Chondrocyte (in vitro differentiated cells): ENCODE data around the gene CD3E. TPM values are rescaled to one million over a fixed set of nuclear protein-coding genes. Genes with fewer than 3 reads are reported as not detected.

Experiments used
- DNase-seq: peaks from one replicate; pipeline ENCODE4 v3.0.0; 2021; ENCODE audit warnings: mixed read lengths, low spot score
- H3K27ac Mint-ChIP-seq: one replicate; pipeline ENCODE4 v1.8.0; 2021; ENCODE audit warnings: mild to moderate bottlenecking, moderate library complexity, mixed read lengths; ENCODE audit not compliant: unreplicated experiment
- H3K27me3 Mint-ChIP-seq: 2 replicates; pipeline ENCODE4 v1.8.0; 2021; ENCODE audit warnings: low read depth, mixed read lengths
- H3K36me3 Mint-ChIP-seq: 2 replicates; pipeline ENCODE4 v1.8.0; 2021; ENCODE audit warnings: low read depth, mixed read lengths
- H3K4me1 Mint-ChIP-seq: 2 replicates; pipeline ENCODE4 v1.8.0; 2021; ENCODE audit warnings: low read depth, mild to moderate bottlenecking, mixed read lengths
- H3K4me3 Mint-ChIP-seq: one replicate; pipeline ENCODE4 v1.8.0; 2021; ENCODE audit warnings: mild to moderate bottlenecking, moderate library complexity, mixed read lengths; ENCODE audit not compliant: unreplicated experiment
- H3K9me3 Mint-ChIP-seq: 2 replicates; pipeline ENCODE4 v1.8.0; 2021; ENCODE audit warnings: low read depth, mixed read lengths
- total RNA-seq: library from RNA; stranded (reverse); gene quantifications from 3 replicates; pipeline ENCODE4 v1.2.1, GENCODE V29; 2021
- TF ChIP-seq, protein P1 (sequence below): fragments of 200-600 bp; sonication (generic); IDR thresholded peaks from 2 replicates; pipeline ENCODE4 v1.5.0; 2021; ENCODE audit warnings: antibody characterized with exemption, mild to moderate bottlenecking, moderate library complexity

CD3E gene
- total RNA-seq, 1 donor from 2014 or later, result not detected

DNA sequence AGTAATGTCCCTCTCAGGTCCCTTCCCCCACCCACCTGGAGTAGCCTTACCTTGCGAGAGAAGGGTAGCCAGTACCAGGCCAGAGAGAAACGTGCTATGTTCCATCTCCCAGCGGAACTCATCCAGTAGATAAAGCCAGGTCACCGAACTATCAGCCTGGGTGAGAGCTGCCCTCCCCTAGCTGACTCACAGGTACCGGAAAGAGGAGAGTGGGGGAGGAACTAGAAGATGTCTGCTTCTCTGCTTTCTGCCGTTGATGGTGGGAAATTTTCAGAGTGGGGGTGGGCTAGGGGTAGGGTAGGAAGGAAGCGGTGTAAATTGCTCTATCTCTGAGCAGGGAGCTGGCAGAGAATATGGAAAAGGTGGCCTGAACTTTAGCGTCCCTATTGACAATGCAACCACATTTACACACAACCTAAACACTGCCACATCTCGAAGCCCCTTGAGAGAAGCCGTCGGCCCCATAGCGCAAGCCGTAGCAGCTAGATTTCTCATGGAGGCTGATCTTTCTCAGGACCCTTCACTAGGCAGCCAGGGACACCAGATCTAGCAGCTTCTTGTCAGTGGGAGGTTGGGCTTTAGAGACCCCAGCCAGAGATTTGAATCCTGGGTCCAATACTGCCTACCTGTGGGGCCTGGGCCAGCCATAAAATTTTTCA, 38.1 kb downstream of the CD3E start, which contains the start of gene CD3D:
CD3D (minus strand) TSS at position 203 of the 659 bp plus-strand sequence; CDS start at position 105, 98 bp downstream.
- H3K27me3 Mint-ChIP-seq, result peaks cover 51% of the 10 kb centered on the region
- TF ChIP-seq, protein P1, sequence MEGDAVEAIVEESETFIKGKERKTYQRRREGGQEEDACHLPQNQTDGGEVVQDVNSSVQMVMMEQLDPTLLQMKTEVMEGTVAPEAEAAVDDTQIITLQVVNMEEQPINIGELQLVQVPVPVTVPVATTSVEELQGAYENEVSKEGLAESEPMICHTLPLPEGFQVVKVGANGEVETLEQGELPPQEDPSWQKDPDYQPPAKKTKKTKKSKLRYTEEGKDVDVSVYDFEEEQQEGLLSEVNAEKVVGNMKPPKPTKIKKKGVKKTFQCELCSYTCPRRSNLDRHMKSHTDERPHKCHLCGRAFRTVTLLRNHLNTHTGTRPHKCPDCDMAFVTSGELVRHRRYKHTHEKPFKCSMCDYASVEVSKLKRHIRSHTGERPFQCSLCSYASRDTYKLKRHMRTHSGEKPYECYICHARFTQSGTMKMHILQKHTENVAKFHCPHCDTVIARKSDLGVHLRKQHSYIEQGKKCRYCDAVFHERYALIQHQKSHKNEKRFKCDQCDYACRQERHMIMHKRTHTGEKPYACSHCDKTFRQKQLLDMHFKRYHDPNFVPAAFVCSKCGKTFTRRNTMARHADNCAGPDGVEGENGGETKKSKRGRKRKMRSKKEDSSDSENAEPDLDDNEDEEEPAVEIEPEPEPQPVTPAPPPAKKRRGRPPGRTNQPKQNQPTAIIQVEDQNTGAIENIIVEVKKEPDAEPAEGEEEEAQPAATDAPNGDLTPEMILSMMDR, result no peak
- H3K4me3 Mint-ChIP-seq, result no peak within 1 kb of the TSS
- H3K36me3 Mint-ChIP-seq, result peaks cover 3% of the 10 kb centered on the region
- no peaks in the 10 kb centered on the region for H3K9me3 Mint-ChIP-seq
- no peaks in the 10 kb centered on the region for H3K4me1 Mint-ChIP-seq
- DNase-seq, result no peak
- no peak within 1 kb of the TSS for H3K27ac Mint-ChIP-seq

DNA sequence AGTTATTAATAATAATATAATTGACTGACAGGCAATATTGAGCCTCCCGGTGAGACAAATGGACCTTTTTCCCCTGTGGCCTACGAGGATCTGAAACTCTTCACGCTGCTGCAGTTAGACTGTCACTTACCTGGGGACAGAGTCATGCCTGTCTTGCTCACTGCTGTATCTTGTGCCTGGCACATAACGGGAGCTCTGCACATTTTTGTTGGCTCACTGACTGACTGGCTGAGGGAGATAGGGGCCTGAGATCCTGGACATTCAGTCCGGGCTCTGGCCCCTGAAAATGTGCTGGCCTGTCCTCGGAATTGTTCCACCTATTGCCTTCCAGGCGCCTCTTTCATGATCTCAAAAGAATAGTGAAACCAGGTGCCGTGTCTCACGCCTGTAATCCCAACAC, 38.7 kb downstream of the CD3E start:
- H3K9me3 Mint-ChIP-seq, result no peaks in the 10 kb centered on the region
- H3K36me3 Mint-ChIP-seq, result peaks cover 3% of the 10 kb centered on the region
- H3K4me3 Mint-ChIP-seq, result no peak overlapping the region
- H3K4me1 Mint-ChIP-seq, result no peaks in the 10 kb centered on the region
- no peak overlapping the region for H3K27ac Mint-ChIP-seq
- no peak for DNase-seq
- TF ChIP-seq, protein P1, result no peak
- peaks cover 54% of the 10 kb centered on the region for H3K27me3 Mint-ChIP-seq

DNA sequence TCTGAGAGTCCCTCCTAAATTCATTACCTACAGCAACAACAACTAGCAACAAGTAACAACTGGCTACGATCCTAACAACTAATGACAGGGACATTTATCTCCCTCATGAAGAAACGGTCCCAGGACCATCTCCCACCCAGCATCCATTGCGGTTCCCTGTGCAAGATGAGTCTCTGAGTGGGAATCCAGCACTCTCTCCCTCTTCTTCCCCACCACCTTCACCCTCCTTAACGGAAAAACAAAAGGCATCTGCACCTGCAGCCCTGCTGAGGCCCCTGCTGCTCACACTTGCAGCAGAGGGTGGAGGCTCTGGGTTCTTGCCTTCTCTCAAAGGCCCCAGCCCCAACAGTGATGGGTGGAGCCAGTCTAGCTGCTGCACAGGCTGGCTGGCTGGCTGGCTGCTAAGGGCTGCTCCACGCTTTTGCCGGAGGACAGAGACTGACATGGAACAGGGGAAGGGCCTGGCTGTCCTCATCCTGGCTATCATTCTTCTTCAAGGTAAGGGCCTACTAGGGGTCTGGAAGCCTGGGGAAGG, 39.5 kb downstream of the CD3E start, which contains the start of gene CD3G:
CD3G (plus strand) TSS at position 364 of the 535 bp plus-strand sequence; CDS start at position 444, 80 bp downstream.
- Mint-ChIP-seq H3K27me3 (peaks cover 56% of the 10 kb centered on the region), H3K27ac (no peak within 1 kb of the TSS), H3K4me3 (no peak within 1 kb of the TSS), H3K4me1 (no peaks in the 10 kb centered on the region), H3K9me3 (no peaks in the 10 kb centered on the region), H3K36me3 (peaks cover 3% of the 10 kb centered on the region)
- TF ChIP-seq, protein P1, result no peak
- no peak for DNase-seq

DNA sequence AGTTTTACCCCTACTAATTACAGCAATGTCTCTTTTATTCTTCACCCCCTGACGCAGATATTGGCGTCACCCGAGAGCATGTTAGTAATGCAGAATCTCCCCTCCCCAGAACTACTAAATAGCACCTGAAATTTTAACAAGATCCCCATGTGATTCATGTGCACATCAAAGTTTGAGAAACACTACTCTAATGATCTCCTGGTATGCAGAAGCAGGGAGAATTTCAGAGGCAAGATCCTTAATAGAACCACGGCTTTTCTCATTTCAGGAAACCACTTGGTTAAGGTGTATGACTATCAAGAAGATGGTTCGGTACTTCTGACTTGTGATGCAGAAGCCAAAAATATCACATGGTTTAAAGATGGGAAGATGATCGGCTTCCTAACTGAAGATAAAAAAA, 44.9 kb downstream of the CD3E start:
- TF ChIP-seq, protein P1, result no peak
- no peaks in the 10 kb centered on the region for H3K4me1 Mint-ChIP-seq

DNA sequence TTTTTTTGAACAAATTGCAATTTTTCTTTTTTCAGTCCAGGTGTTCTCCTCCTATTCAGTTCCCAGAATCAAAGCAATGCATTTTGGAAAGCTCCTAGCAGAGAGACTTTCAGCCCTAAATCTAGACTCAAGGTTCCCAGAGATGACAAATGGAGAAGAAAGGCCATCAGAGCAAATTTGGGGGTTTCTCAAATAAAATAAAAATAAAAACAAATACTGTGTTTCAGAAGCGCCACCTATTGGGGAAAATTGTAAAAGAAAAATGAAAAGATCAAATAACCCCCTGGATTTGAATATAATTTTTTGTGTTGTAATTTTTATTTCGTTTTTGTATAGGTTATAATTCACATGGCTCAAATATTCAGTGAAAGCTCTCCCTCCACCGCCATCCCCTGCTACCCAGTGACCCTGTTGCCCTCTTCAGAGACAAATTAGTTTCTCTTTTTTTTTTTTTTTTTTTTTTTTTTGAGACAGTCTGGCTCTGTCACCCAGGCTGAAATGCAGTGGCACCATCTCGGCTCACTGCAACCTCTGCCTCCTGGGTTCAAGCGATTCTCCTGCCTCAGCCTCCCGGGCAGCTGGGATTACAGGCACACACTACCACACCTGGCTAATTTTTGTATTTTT, 48.7 kb downstream of the CD3E start:
- TF ChIP-seq, protein P1, result peak; percentile 88
- DNase-seq, result no peak
- H3K4me1 Mint-ChIP-seq, result no peaks in the 10 kb centered on the region
- H3K36me3 Mint-ChIP-seq, result no peaks in the 10 kb centered on the region
- H3K4me3 Mint-ChIP-seq, result no peak overlapping the region
- H3K27ac Mint-ChIP-seq, result no peak overlapping the region
- H3K27me3 Mint-ChIP-seq, result peaks cover 33% of the 10 kb centered on the region
- no peaks in the 10 kb centered on the region for H3K9me3 Mint-ChIP-seq

More for the DNA sequence above, 44.9 kb downstream of the CD3E start:
- no peak overlapping the region for H3K4me3 Mint-ChIP-seq
- peaks cover 58% of the 10 kb centered on the region for H3K27me3 Mint-ChIP-seq
- peaks cover 3% of the 10 kb centered on the region for H3K36me3 Mint-ChIP-seq
- H3K9me3 Mint-ChIP-seq, result no peaks in the 10 kb centered on the region
- no peak for DNase-seq
- no peak overlapping the region for H3K27ac Mint-ChIP-seq
